ENCODE measurements around the gene ACTL6B. TPM values are rescaled to one million over a fixed set of nuclear protein-coding genes. Genes with fewer than 3 reads are reported as not detected.
A peak's percentile ranks its signal among the peaks of the same experiment; 100 is the strongest.

Gene ACTL6B
- total RNA-seq, 4 donors from 2014 or later, result not detected

DNA sequence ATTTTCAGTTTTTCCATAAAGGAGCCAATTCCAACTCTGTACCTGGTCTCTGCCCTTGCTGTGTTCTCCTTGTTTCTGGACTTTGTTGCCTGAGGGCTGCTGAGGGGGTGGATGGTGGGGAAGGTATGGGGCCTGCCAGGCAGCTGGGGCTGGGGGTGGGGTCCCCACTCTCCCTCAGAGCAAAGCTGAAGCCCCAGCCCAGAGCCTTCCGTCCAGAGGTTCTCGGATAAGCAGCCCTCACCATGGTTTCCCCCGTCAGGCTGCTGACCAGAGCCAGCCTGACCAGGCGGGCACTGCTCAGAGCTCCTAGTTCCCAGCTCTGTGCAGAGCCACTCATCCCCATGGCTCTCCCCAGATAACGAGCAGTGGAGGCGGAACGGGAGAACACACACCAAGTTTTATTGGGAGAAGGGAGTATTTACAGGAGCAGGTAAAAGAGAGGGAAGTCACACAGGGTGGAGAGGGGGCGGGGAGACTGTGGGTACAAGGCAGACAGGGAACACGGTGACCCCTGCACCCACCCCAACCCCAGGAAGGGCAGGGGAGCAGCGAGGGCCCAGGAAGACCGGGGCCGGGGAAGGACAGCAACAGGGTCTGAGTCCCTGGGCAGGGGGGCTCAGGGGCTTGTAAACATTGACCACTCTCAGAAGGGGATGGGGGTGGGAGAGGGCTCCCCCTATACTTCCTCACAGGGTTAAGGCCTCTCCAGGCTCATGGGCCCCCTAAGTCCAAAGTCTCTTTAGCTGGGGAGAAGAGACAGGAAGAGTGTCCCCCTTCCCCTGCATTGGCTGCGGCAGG is 23.1 kb upstream of the ACTL6B start:
- DNase-seq (ENCODE audit: low spot score in 2 of 2), result peak in 1 of 2 donors; percentile 68
- no peaks in the 10 kb centered on the region for H3K27me3 ChIP-seq
- no peaks in the 10 kb centered on the region for H3K9me3 ChIP-seq
- H3K4me3 ChIP-seq, result no peak overlapping the region
- peaks cover 65% of the 10 kb centered on the region for H3K36me3 ChIP-seq
- WGBS, result 69% methylated on average over 13 of the region's 13 CpGs
- H3K4me1 ChIP-seq, result peaks cover 49% of the 10 kb centered on the region
- TF ChIP-seq, protein P1, sequence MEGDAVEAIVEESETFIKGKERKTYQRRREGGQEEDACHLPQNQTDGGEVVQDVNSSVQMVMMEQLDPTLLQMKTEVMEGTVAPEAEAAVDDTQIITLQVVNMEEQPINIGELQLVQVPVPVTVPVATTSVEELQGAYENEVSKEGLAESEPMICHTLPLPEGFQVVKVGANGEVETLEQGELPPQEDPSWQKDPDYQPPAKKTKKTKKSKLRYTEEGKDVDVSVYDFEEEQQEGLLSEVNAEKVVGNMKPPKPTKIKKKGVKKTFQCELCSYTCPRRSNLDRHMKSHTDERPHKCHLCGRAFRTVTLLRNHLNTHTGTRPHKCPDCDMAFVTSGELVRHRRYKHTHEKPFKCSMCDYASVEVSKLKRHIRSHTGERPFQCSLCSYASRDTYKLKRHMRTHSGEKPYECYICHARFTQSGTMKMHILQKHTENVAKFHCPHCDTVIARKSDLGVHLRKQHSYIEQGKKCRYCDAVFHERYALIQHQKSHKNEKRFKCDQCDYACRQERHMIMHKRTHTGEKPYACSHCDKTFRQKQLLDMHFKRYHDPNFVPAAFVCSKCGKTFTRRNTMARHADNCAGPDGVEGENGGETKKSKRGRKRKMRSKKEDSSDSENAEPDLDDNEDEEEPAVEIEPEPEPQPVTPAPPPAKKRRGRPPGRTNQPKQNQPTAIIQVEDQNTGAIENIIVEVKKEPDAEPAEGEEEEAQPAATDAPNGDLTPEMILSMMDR (IDR thresholded peaks at IDR 0.05), result no peak
- peak in 1 of 3 donors; percentile 1 for TF ChIP-seq POLR2AphosphoS5 (IDR thresholded peaks at IDR 0.05)
- peak overlapping the region; percentile 65 for H3K27ac ChIP-seq

DNA sequence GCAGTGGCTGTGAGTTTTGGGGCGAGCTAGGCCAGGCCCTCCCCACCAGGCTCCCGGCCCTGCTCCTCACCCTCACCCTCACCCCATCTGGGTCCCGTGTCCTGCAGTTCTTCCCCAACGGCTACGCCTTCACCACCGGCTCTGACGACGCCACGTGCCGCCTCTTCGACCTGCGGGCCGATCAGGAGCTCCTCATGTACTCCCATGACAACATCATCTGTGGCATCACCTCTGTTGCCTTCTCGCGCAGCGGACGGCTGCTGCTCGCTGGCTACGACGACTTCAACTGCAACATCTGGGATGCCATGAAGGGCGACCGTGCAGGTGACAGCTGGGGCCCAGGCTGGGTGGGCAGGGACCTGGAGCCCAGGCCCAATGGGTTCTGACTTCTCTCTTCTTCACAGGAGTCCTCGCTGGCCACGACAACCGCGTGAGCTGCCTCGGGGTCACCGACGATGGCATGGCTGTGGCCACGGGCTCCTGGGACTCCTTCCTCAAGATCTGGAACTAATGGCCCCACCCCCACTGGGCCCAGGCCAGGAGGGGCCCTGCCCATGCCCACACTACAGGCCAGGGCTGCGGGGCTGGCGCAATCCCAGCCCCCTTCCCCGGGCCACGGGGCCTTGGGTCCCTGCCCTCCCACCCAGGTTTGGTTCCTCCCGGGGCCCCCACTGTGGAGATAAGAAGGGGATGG is 22.2 kb upstream of the ACTL6B start:
- Histone ChIP-seq H3K4me1 (peaks cover 49% of the 10 kb centered on the region), H3K27ac (no peak overlapping the region), H3K27me3 (no peaks in the 10 kb centered on the region), H3K9me3 (no peaks in the 10 kb centered on the region), H3K36me3 (peaks cover 56% of the 10 kb centered on the region), H3K4me3 (no peak overlapping the region)
- 90% methylated on average over 23 of the region's 35 CpGs for WGBS
- DNase-seq (ENCODE audit: low spot score in 2 of 2), result no peak
- no peak for TF ChIP-seq EP300 (IDR thresholded peaks at IDR 0.05)
- no peak for TF ChIP-seq POLR2A (IDR thresholded peaks at IDR 0.05)
- TF ChIP-seq POLR2AphosphoS5 (IDR thresholded peaks at IDR 0.05), result no peak
- TF ChIP-seq, protein P1 (IDR thresholded peaks at IDR 0.05), result no peak

DNA sequence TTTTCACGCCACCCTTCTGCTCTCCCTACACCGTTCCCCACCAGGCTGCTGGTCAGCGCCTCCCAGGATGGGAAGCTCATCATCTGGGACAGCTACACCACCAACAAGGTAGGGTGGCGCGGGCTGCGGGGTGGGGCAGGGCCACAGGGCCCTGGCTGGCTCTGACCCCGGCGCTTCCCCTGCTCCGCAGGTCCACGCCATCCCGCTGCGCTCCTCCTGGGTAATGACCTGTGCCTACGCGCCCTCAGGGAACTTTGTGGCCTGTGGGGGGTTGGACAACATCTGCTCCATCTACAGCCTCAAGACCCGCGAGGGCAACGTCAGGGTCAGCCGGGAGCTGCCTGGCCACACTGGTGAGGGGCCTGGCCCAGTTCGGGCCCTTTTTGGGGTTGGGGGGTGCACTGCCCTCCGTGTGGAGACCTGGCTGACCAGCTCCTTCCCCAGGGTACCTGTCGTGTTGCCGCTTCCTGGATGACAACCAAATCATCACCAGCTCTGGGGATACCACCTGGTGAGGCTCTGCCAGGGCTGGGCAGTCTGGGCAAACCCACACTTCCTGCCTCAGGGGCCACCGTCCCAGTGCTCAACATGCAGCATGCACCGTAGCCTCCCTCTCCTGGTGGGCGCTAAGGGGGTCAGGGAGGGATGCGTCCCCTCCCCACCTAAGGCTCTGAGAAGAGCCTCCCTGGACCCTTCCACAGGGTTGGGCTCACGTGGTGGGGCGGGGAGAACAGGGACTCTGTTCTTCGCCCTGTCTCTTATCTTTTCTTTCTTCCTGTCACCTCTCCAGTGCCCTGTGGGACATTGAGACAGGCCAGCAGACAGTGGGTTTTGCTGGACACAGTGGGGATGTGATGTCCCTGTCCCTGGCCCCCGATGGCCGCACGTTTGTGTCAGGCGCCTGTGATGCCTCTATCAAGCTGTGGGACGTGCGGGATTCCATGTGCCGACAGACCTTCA is 21.3 kb upstream of the ACTL6B start:
- 85% methylated on average over 28 of the region's 36 CpGs for WGBS
- Histone ChIP-seq H3K4me3 (no peak overlapping the region), H3K4me1 (peaks cover 55% of the 10 kb centered on the region), H3K27ac (no peak overlapping the region), H3K27me3 (no peaks in the 10 kb centered on the region), H3K9me3 (no peaks in the 10 kb centered on the region), H3K36me3 (peaks cover 47% of the 10 kb centered on the region)
- TF ChIP-seq, protein P1 (IDR thresholded peaks at IDR 0.05), result no peak
- no peak for TF ChIP-seq POLR2AphosphoS5 (IDR thresholded peaks at IDR 0.05)
- no peak for TF ChIP-seq EP300 (IDR thresholded peaks at IDR 0.05)
- no peak for TF ChIP-seq POLR2A (IDR thresholded peaks at IDR 0.05)
- DNase-seq (ENCODE audit: low spot score in 2 of 2), result no peak

DNA sequence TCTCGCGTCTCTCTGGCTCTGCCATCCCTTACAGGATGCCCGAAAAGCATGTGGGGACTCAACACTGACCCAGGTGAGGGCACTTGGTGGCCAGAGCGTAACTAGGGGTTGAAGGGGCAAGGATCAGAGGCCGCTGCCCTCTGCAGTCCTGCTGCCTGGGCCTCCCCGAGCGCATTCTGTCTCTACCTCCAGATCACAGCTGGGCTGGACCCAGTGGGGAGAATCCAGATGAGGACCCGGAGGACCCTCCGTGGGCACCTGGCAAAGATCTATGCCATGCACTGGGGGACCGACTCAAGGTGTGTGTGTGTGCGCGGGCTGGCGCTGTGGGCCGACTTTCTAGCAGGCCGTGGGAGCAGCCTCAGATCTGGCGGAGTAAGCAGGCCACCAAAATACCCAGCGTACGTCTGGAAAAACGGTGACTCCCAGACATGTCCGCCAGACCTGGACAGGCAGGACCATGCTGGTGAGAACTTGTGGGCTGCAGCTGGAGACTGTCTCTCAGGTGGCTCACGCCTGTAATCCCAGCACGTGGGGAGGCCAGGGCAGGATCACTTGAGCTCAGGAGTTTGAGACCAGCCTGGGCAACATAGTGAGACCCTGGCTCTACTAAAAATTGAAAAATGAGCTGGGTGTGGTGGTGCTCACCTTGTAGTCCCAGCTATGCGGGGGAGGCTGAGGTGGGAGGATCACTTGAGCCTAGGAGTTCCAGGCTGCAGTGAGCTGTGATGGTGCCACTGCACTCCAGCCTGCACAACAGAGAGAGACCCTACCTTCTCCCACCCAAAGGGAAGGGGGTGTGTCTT is 20.5 kb upstream of the ACTL6B start:
- Histone ChIP-seq H3K4me1 (peaks cover 55% of the 10 kb centered on the region), H3K27me3 (no peaks in the 10 kb centered on the region), H3K9me3 (no peaks in the 10 kb centered on the region), H3K36me3 (peaks cover 38% of the 10 kb centered on the region), H3K4me3 (peak overlapping the region; percentile 87), H3K27ac (peak overlapping the region; percentile 93)
- DNase-seq (ENCODE audit: low spot score in 2 of 2), result peak in 1 of 2 donors; percentile 69
- 79% methylated on average over 17 of the region's 23 CpGs for WGBS
- TF ChIP-seq POLR2AphosphoS5 (IDR thresholded peaks at IDR 0.05), result no peak
- no peak for TF ChIP-seq POLR2A (IDR thresholded peaks at IDR 0.05)
- TF ChIP-seq EP300 (IDR thresholded peaks at IDR 0.05), result no peak
- TF ChIP-seq, protein P1 (IDR thresholded peaks at IDR 0.05), result no peak
